ENCODE measurements around the gene SPATA4.
"Not testable (repeated sequence)": the region's sequence is repeated elsewhere in the genome, so short reads cannot be mapped to it uniquely, and the experiment has no call there.

SPATA4 gene

DNA sequence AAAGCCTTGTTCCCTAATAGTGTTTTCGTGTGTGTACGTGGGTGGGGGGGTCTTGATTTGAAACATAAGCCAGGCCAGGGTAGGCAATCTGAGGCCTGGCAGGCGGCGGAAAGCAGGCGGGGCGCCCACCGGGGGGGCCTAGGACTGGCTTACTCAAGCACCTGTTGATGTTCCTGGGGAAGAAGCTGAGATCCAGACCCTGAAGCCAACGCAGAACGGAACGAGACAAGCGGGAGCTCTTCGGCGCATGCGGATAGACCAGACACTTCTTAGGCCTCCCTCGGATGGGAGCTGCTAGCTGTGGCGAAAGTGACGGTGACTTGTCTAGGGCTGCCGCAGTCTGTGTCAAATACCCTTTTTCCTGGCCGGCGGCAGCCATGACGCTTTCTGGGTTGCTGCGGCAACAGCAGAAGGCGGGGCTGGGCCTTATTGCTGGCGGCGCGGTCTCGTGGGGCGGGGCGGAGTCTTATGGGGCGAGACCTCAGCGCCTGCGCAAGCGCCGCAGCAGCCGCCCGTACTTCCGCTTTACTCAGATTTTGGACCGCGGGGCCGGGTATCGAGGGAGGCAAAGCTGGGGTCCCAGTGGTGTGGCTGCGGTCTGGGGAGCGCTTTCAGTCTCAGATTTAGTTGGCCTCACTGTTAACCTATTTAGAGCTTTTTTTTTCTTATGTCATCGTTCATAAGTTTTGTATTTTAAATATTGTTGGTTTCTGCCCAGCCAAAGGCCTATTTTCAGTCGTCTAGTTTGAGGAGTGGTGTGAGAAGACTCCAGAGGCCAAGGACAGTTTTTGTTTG is at the start of gene SPATA4:
Gene SPATA4 (minus strand): TSS at position 402 of the 795 bp plus-strand sequence. CDS start 23 bp downstream, at position 379.
- DNase-seq (ENCODE audit: low read depth): peak; percentile 83

DNA sequence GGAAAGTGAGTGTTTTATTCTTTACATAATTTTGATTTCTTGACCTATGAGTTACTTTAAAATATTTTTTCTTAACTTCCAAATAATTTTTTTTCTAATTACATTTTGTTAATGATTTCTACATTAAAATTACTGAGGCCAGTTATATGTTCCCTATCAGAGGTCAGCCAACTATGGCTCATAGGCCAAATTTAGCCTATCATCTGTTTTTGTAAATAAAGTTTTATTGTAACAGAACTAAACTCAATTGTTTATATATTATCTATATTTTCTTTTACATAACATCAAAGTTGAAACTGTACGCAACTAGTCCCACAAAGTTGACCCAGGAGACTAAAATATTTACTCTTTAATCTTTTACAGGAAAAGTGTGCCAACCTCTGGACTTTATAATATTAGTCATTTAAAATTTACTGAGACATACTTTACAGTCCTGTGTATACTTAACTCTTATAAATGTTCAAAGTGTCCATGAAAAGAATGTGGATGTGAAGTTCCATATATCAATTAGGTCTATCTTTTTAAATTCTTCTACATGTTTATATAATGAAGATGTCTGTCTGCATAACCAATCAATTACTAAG is 47.5 kb upstream of the SPATA4 start:
- DNase-seq (ENCODE audit: low read depth): no peak

DNA sequence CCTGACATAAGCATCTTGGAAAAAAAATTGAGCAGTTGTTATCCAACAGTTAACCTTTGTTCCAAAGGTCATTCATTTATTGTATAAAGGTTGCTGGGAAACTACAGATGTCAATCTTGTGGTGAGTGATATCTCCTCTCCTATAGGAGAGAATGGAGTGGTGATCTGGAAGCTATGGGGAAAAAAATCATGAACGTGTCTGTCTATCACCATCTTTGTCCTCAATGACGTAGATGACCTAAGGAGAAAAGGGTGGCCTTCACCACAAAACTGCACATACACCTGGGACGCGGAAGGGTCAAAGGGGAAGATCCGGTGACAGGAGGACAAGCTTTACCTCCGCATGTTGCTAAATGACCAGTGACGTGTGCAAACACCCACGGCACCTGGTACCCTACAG is 46.3 kb upstream of the SPATA4 start:
- DNase-seq (ENCODE audit: low read depth): no peak

DNA sequence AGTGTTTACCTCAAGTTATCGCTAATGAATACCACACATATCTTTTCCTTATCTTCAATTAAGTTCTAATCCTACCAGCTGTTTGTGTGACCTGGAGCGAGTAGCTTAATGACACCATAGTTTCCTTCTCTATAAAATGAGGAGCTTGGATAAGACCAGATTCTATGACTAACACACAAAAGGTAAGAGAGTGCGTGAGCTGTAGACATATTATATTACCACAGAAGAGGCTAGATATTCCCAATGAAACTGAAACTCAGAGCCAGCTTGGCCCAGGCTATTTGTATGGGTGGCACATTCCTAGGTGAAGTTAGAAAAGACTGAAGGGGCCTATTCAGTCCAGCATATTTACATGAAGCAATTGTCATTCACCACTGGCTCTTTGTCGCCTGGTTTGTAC is 43.4 kb upstream of the SPATA4 start:
- no peak for DNase-seq (ENCODE audit: low read depth)

DNA sequence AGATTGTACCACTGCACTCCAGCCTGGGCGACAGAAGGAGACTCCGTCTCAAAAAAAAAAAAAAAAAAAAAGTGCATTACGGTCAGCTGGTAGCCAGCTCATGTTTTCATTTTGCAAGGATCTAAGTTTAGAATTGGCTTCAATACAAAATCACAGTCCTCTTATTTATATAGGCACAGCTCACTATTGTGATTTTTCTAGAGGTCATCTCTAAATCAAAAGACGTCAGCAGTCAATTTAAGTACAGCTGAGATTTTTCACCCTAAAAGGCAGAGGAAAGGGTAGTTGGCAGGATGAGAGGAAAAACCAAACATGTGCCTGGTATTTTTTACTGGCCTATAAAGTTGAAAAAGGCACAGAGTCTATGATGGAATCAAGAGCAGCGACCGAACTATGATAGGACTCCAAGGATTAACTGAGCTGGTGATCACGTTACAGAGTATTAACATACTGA is 42.8 kb upstream of the SPATA4 start:
- DNase-seq (ENCODE audit: low read depth): peak; percentile 97

DNA sequence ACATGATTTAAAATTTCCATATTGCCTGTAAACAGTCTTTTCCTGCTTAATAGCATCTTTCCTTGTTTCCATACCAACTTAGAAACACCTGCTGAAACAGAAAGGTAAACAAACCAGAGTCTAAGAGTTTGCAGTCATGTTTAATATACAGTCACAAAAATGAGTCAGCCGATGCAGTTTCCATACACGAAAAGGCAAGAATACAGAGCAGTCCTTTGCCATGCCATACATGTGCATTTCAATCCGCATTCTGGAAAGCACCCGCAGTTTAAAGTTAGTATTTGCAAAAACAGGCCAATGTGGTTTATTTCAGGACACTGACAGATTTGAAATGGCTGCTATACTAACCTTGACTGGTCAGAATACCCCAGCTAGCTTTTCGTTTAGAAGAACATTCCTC is 41.6 kb upstream of the SPATA4 start:
- DNase-seq (ENCODE audit: low read depth): no peak

DNA sequence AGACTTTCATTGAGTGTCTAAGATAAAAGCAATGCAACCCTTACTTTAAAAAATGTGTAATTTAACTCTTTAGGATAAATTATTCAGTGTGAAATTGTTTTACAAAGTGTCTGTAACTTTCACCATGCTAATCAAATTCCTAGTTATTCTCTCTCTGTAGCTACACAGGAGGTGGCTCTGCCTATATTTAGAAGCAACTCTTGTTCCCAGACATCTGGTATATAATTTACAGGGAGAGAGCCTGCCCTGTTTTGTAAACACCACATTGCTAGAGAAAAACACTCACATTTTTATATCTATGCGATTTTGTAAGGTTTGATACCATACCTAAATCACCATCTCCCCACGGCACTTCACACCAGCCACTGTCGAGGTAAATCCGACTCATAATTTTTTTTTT is 35.5 kb upstream of the SPATA4 start:
- no peak for DNase-seq (ENCODE audit: low read depth)

DNA sequence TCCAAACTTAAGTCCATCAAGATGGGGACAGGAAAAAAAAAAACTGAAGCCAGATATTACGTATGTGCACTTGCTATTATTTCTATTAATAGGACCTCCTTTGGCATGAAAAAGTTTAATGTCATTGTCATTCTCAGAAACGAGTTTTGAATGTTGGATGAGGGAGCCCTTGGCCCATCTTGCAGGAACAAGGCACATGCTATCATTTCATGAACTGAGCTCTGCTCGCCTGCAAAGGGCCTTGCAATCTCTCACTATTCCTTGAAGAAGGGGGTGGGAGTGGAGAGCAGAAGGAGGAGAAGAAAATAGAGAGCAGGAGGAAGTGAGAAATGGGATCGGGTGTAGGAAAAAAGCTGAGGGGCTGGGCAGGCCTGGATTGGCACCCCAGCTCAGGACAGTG is 34.3 kb upstream of the SPATA4 start:
- DNase-seq (ENCODE audit: low read depth): no peak

DNA sequence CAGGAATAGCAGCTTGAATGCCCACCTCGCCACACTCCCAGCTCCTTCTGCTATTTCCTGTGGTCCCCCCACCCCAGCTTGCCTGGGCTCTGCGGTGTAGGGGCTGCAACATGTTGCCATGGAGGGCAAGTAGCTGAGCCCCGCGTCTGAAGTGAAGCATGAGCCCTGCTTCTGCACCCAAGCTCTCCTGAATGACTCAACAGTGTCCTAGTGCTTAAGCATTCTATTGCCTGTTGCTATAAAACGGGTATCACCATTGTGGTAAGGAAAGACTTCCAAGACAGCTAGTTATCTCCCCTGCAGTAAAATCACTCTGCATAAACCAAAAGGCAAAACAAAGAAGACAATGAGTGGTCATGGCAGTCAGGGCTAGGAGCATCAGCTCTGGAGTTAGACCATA is 31.4 kb upstream of the SPATA4 start:
- peak; percentile 4 for DNase-seq (ENCODE audit: low read depth)

DNA sequence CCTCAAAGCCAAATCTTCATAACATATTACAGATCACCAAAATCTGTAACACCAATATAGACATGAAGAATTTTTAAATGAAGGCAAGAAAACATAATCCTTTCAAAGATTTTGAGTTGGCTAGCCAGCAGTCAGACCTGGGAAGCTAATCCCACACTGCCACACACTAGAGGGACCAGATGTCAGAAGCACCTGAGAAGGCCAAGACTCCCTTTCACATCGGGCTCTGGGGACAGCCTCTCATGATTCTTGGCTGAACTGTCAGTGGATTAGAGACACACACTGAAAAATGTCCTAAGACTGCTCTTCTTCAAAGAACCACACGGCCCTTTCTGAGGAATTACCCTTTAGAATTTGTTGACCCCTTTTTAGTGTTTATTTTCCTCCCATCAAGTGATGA is 28.2 kb upstream of the SPATA4 start:
- DNase-seq (ENCODE audit: low read depth): no peak

DNA sequence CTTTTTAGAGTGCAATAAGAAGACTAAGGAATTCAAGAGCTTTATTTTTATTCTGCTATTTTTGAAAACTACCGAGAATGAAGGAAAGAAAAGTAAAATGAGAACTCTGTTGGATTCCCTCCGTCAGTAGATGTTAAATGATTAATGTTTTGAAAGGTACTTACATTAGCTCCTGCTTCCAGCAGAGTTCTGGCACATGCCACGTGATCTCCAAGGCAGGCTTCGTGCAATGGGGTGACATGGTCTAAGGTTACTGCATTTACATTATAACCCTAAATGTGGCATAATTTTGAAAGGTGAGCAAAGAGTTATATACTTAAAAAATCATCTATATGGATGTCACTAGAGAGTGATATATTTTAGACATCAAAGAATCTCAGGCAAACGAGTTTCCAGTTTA is 26.8 kb upstream of the SPATA4 start:
- DNase-seq (ENCODE audit: low read depth): no peak

DNA sequence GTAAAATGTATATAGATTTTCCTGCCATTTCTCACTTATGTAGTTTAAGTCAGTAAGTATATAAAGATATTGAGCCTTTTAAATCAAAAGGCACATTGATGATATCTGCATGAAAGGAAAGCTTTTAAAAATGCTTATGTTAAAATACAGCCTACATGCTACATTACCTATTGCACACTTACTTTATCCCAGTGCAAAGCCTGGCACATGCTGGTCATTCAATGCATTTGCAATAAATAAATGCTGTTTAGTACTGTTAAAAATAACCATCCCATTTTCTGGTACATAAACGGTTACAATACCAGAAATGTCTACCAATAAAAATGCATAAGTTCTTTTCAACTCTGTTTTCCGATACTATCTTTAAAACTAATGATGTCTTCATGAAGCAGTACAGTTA is 22.1 kb upstream of the SPATA4 start:
- DNase-seq (ENCODE audit: low read depth): no peak

DNA sequence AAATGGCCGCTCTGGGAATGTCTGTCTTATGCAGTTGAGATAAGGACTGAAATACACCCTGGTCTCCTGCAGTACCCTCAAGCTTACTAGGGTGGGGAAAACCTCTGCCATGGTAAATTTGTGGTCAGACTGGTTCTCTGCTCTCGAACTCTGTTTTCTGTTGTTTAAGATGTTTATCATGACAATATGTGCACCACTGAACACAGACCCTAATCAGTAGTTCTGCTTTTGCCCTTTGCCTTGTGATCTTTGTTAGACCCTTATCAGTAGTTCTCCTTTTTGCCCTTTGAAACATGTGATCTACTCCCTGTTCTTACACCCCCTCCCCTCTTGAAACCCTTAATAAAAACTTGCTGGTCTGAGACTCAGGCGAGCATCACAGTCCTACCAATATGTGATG is 17.0 kb upstream of the SPATA4 start:
- not testable (repeated sequence) for DNase-seq (ENCODE audit: low read depth)

DNA sequence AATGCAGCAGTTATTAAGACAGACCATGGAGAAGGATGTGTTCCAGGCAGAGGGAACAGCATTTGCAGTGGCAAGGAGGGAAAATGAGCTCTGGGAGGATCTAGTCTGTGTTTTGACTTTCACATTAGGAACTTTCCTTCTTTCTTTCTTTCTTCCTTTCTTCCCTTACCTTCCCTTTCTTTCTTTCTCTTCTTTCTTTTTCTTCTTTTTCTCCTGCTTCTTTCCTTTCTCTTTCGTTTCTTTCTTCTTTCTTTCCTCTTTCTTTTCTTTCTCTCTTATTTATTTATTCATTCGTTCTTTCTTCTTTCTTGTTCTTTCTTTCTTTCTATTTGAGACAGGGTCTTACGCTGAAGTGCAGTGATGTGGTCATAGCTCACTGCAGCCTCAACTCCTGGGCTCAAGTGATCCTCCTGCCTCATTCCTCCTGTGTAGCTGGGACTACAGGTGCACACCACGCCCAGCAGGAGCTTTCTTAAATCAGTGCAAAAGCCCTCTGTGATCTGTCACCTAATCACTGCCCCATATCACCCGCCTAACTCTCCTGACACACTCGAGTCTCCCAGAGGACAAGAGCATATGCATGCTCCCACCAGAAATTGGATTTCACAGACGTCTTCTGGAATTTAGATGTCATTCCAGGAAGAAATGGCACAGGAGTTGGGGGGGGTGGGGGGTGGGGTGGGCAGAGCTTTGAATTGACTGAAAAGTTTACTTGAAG is 15.4 kb upstream of the SPATA4 start:
- no peak for DNase-seq (ENCODE audit: low read depth)

DNA sequence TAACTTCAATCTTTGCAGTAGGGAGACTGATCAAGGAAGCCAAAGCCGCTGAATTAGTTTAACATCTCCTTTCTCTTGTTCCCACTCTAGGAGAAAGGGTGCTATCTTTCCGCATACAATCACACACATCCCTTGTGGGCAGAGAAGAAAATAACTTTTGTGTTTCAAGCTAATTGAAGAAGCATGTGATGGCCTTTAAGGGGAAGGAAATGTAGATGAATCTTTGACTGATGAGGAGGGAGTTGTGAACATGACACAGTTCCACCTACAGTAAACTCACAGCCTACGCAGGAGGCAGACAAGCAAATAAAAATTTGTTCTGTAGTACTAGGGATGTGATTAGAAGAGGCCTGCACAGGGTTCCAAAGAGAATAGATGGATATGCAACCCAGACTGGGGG is 14.7 kb upstream of the SPATA4 start:
- no peak for DNase-seq (ENCODE audit: low read depth)

DNA sequence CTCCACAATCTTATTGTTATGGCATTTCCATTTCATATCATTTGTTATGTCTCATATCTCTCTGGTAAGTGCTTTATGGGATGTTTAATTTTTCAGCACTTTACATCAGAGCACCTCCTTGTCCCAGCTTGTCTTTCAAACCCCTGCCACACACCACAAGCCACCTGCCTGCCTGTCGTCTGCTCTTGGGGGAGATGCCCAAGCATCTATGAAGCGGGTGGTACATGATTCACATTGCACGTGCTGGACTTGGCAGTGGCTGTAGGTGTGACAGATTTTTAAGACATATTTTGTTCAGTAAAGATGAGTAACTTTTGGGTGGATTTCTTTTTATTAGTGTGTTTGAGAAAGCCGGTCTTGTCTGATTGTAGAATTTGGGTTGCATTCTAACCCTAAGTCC is 14.2 kb upstream of the SPATA4 start:
- no peak for DNase-seq (ENCODE audit: low read depth)

DNA sequence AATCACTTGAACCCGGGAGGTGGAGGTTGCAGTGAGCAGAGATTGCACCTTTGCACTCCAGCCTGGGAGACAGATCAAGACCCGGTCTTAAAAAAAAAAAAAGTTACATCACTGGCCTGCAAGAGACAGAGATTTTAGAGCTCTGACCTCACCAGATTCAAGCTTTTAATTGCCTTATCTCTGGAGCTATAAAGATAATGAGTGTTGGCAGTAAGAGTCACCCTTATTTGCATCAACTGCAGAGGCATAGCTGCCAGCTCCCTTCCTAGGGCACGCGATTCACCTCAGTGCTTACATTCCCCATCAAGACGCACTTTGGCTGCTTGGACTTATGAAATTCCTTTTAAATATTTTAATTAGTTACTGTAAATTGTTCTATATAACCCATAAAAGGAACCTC is 12.5 kb upstream of the SPATA4 start:
- no peak for DNase-seq (ENCODE audit: low read depth)

DNA sequence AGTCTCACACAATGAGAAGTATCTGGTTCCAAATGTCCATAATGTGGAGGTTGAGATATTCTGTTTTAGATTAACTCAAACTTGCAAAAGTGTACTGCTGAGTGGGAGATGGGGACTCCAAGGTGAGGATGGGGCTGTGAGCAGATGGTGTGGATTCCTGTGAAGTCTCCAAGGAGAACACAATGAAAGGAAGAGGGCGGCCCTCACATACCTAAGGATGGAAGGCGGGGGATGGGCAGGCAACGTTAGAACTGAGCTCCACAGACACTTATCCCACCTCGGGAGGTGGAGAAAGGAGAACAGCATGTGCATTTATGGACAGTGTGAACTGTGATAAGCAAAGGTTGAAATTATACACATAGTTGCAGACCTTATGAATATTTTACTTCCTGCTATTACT is 9.9 kb upstream of the SPATA4 start:
- no peak for DNase-seq (ENCODE audit: low read depth)

DNA sequence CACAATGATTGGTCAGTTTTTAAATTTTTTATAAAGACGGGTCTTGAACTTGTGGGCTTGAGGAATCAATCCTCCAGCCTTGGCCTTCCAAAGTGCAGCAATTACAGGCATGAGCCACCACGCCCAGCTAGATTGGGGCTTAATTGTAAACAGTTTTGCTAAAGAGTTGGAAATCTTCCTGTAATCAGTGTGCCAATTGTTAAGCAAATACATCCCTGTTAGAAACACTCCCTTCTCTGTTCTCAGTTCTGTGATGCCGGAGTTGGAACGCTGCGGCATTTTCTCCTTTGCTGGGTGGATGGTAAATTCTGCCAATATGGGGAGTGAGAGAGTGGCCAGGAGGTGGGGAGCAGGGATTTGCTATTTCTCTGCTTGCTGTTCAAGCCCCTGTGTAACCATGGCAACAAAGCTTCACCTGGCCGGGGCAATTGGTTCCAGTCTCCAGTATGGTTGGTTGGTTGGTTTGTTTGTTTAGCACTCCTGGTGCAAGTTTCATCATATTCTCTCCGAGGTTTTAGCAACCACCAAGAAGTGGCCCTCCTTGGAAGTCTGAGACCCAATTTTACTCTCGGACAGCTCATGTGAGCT is 3.0 kb upstream of the SPATA4 start:
- no peak for DNase-seq (ENCODE audit: low read depth)

DNA sequence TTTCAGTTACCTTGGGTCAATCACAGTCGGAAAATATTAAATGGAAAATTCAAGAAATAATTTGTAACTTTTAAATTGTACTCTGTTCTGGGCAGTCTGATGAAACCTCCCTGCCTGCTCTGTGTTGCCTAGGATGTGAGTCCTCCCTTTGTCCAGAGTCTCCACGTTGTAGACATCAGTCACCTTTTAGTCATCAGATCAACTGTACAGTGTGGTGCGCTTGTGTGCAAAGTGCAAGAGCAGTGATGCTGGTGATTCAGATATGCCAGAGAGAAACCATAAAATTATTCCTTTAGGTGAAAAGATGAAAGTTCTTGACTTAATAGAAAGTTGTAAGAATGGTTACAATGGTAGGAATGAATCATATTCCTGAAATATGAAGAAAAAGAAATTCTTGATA is 1.4 kb downstream of the SPATA4 start:
- peak; percentile 79 for DNase-seq (ENCODE audit: low read depth)

DNA sequence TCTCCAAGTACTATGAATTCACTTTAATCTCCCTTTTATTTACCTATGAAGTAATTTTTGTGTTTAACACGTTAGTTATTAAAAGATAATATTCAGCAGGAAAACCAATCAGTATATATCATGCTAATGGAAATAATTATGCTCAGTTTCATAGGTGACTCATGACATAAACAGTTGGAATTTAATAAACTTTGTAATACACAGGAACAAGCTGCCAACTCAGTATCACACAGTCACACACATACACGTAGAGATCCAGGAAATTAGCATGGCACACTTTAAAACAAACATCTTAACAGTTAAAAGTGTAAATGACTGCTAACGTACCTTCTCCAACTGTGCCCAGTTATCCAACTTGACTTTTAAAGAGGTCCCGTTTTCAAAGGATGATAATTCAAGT is 2.3 kb downstream of the SPATA4 start:
- no peak for DNase-seq (ENCODE audit: low read depth)

DNA sequence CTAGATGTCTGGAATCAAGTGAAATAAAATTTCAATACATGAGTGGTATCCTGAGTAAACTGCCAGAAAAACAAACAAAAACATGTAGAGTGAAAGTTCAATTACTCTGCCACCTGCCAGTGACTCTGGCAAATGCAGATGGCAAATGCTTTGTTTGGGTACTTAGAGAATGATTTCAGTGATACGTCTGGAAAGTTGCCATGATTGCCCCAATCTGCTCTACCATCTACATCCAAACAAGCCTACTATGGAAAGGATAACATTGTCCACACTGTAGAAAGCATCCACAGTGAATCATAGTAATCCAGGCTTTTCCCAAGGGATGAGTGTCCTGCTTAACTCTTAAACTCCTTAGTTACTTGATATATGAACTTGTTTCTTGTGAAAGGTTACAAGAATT is 3.4 kb downstream of the SPATA4 start:
- peak; percentile 34 for DNase-seq (ENCODE audit: low read depth)

Data from stromal cell of bone marrow (primary cell).